Measurements from ENCODE around the gene ANKRD52. TPM values are rescaled to one million over a fixed set of nuclear protein-coding genes. Genes with fewer than 3 reads are reported as not detected.

ANKRD52 gene
- total and polyA plus RNA-seq, 2 donors from 2014 or later: 8.6 to 46.4 TPM

DNA sequence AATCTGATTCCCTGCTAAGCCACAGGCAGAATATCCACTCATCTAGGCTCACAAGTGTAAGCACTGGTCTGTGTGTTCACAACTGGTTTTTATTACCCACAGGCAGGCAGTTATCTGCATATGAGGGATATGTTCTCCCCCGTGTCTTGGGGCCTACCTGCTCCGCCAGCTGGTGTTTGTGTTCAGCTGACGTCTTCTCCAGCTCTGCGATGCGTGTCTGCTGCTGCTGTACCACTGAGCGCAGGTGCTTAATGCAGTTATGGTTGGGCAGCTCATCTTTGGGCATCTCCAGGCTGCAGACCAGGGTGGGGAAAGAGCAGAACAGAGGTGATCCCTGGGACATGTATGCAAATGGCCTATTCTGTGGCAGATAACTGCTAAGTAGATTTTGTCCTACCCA lies 50.2 kb downstream of the ANKRD52 start:
- DNase-seq (peak in 4 of 5 donors; percentile 49 to 71 (median 57)), FAIRE-seq (no peak)
- Histone ChIP-seq H3K27me3 (ENCODE audit: control insufficient read depth, insufficient read depth, low read length) (no peaks in the 10 kb centered on the region), H3K4me1 (ENCODE audit: control insufficient read depth in 2 of 3, insufficient read depth in 2 of 3, low read depth in 1 of 3, low read length in 3 of 3) (no peaks in the 10 kb centered on the region), H3K36me3 (ENCODE audit: control insufficient read depth in 2 of 3, insufficient read depth in 3 of 3, low read length in 3 of 3) (peaks cover 16 to 57% (median 43%) of the 10 kb centered on the region in 3 donors), H3K9me3 (ENCODE audit: control insufficient read depth in 2 of 3, insufficient read depth in 1 of 3, low read length in 3 of 3) (no peaks in the 10 kb centered on the region), H3K9ac (ENCODE audit: low read length in 3 of 3) (no peak overlapping the region), H3K4me3 (ENCODE audit: low read length in 3 of 3) (no peak overlapping the region), H3K27ac (ENCODE audit: low read depth in 2 of 2, low read length in 2 of 2) (no peak overlapping the region)
- intact Hi-C loops (cut with DNase I): no loop called here
- TF ChIP-seq, protein P1, sequence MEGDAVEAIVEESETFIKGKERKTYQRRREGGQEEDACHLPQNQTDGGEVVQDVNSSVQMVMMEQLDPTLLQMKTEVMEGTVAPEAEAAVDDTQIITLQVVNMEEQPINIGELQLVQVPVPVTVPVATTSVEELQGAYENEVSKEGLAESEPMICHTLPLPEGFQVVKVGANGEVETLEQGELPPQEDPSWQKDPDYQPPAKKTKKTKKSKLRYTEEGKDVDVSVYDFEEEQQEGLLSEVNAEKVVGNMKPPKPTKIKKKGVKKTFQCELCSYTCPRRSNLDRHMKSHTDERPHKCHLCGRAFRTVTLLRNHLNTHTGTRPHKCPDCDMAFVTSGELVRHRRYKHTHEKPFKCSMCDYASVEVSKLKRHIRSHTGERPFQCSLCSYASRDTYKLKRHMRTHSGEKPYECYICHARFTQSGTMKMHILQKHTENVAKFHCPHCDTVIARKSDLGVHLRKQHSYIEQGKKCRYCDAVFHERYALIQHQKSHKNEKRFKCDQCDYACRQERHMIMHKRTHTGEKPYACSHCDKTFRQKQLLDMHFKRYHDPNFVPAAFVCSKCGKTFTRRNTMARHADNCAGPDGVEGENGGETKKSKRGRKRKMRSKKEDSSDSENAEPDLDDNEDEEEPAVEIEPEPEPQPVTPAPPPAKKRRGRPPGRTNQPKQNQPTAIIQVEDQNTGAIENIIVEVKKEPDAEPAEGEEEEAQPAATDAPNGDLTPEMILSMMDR (IDR thresholded peaks at IDR 0.05; ENCODE audit: borderline replicate concordance, extremely low read depth, insufficient read depth): no peak

DNA sequence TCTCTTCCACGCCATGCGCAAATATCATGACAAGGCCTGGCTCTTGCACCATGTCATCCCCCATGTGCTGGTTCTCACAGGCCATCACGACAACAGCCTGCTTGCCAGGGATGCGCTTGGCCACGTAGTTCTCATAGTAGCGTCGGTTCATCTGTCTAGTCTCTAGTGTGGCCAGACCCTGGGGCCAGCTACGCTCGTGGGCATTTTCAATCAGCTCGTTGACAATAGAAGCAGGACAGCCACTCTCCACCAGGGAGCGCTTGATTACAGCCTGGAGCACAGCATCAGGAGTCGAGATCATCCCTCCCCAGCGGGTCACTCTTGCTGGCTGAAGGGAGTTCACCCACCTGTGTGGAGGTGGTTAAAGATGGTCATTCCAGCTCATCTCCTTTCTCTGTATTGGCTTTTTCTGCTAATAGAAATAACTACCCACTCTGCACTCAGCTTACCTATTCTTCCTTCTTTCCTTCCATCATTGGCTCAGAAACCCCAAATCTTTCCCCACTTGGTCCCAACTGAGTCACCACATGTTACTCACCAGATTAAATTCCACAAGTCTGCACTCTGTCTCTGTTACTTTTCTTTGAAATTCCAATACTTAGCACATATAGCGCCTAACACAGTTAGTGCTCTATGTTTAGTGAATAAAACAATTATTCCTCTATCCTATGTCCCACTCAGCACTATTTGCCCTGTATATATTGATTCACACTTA lies 51.6 kb downstream of the ANKRD52 start:
- H3K27ac ChIP-seq (ENCODE audit: low read depth in 2 of 2, low read length in 2 of 2): no peak overlapping the region

DNA sequence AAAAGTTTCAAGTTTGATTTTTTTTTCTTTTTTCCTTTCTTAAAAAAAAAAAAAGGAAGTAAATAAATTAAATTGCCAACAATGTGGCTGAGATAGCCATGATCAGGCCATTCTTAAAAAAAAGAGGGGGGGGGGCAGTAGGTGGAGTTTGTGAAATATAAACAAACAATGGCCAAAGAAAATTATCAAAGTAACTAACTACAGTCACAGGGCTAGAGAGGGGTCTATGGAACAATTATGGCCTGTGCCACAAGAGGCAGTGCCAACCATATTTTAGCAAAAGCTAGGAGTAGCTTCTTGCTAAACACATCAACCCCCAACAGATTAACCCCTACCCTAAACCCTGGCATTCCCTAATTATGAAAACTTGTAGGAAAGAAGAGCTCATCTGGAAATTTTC lies 52.7 kb downstream of the ANKRD52 start:
- no peak overlapping the region for H3K4me3 ChIP-seq (ENCODE audit: low read length in 3 of 3)
- no peak for DNase-seq
- TF ChIP-seq, protein P1 (IDR thresholded peaks at IDR 0.05; ENCODE audit: borderline replicate concordance, extremely low read depth, insufficient read depth): no peak
- intact Hi-C loops (cut with DNase I): no loop called here
- H3K9ac ChIP-seq (ENCODE audit: low read length in 3 of 3): no peak overlapping the region
- H3K4me1 ChIP-seq (ENCODE audit: control insufficient read depth in 2 of 3, insufficient read depth in 2 of 3, low read depth in 1 of 3, low read length in 3 of 3): no peaks in the 10 kb centered on the region
- no peak overlapping the region for H3K27ac ChIP-seq (ENCODE audit: low read depth in 2 of 2, low read length in 2 of 2)
- FAIRE-seq: no peak
- peaks cover 11 to 41% (median 32%) of the 10 kb centered on the region in 3 donors for H3K36me3 ChIP-seq (ENCODE audit: control insufficient read depth in 2 of 3, insufficient read depth in 3 of 3, low read length in 3 of 3)
- no peaks in the 10 kb centered on the region for H3K9me3 ChIP-seq (ENCODE audit: control insufficient read depth in 2 of 3, insufficient read depth in 1 of 3, low read length in 3 of 3)
- no peaks in the 10 kb centered on the region for H3K27me3 ChIP-seq (ENCODE audit: control insufficient read depth, insufficient read depth, low read length)

More for the DNA sequence above, 51.6 kb downstream of the ANKRD52 start:
- Histone ChIP-seq H3K4me3 (ENCODE audit: low read length in 3 of 3) (no peak overlapping the region), H3K9ac (ENCODE audit: low read length in 3 of 3) (no peak overlapping the region), H3K27me3 (ENCODE audit: control insufficient read depth, insufficient read depth, low read length) (no peaks in the 10 kb centered on the region), H3K9me3 (ENCODE audit: control insufficient read depth in 2 of 3, insufficient read depth in 1 of 3, low read length in 3 of 3) (no peaks in the 10 kb centered on the region), H3K36me3 (ENCODE audit: control insufficient read depth in 2 of 3, insufficient read depth in 3 of 3, low read length in 3 of 3) (peaks cover 11 to 43% (median 34%) of the 10 kb centered on the region in 3 donors), H3K4me1 (ENCODE audit: control insufficient read depth in 2 of 3, insufficient read depth in 2 of 3, low read depth in 1 of 3, low read length in 3 of 3) (no peaks in the 10 kb centered on the region)
- intact Hi-C loops (cut with DNase I): no loop called here
- peak in 4 of 5 donors; percentile 56 to 74 (median 64) for DNase-seq
- TF ChIP-seq, protein P1 (IDR thresholded peaks at IDR 0.05; ENCODE audit: borderline replicate concordance, extremely low read depth, insufficient read depth): peak; percentile 38
- FAIRE-seq: no peak
